ENCODE measurements around the gene VWF. TPM values are rescaled to one million over a fixed set of nuclear protein-coding genes. Genes with fewer than 3 reads are reported as not detected.
"Not testable (repeated sequence)": the region's sequence is repeated elsewhere in the genome, so short reads cannot be mapped to it uniquely, and the experiment has no call there.

VWF gene
- total RNA-seq, 3 donors from 2014 or later = 0.33 to 0.71 (median 0.58) TPM

GRCh38 chr12:6039894-6040601, 84.4 kb downstream of the VWF start:
- H3K4me1 Mint-ChIP-seq (ENCODE audit: low read depth) = peaks cover 2% of the 10 kb centered on the region
- DNase-seq = peak; percentile 29
- peak overlapping the region; percentile 42 for H3K4me3 Mint-ChIP-seq
- peaks cover 7% of the 10 kb centered on the region for H3K27me3 Mint-ChIP-seq (ENCODE audit: low read depth)
- H3K36me3 Mint-ChIP-seq (ENCODE audit: insufficient read depth) = no peaks in the 10 kb centered on the region
- no peaks in the 10 kb centered on the region for H3K9me3 Mint-ChIP-seq
- ATAC-seq = peak; percentile 66 to 79

GRCh38 chr12:6038160-6038559, 86.3 kb downstream of the VWF start:
- no peak overlapping the region for H3K4me3 Mint-ChIP-seq
- DNase-seq (no peak), ATAC-seq (peak; percentile 71 to 78)
- H3K4me1 Mint-ChIP-seq (ENCODE audit: low read depth) = peaks cover 2% of the 10 kb centered on the region
- H3K27me3 Mint-ChIP-seq (ENCODE audit: low read depth) = no peaks in the 10 kb centered on the region
- no peaks in the 10 kb centered on the region for H3K9me3 Mint-ChIP-seq
- no peaks in the 10 kb centered on the region for H3K36me3 Mint-ChIP-seq (ENCODE audit: insufficient read depth)

- Mint-ChIP-seq H3K4me3 (no peak overlapping the region), H3K36me3 (ENCODE audit: insufficient read depth) (no peaks in the 10 kb centered on the region), H3K9me3 (no peaks in the 10 kb centered on the region), H3K4me1 (ENCODE audit: low read depth) (peaks cover 2% of the 10 kb centered on the region), H3K27me3 (ENCODE audit: low read depth) (no peaks in the 10 kb centered on the region)
- no peak for DNase-seq
- ATAC-seq = no peak
Measured at GRCh38 chr12:6037459-6037858, 87.0 kb downstream of the VWF start.

- Mint-ChIP-seq H3K27me3 (ENCODE audit: low read depth) (no peaks in the 10 kb centered on the region), H3K9me3 (no peaks in the 10 kb centered on the region), H3K4me3 (no peak overlapping the region), H3K4me1 (ENCODE audit: low read depth) (peaks cover 2% of the 10 kb centered on the region), H3K36me3 (ENCODE audit: insufficient read depth) (no peaks in the 10 kb centered on the region)
- ATAC-seq = no peak
- DNase-seq = no peak
Measured at GRCh38 chr12:6036509-6036908, 88.0 kb downstream of the VWF start.

GRCh38 chr12:6034596-6034995, 89.9 kb downstream of the VWF start:
- Mint-ChIP-seq H3K36me3 (ENCODE audit: insufficient read depth) (no peaks in the 10 kb centered on the region), H3K27me3 (ENCODE audit: low read depth) (no peaks in the 10 kb centered on the region), H3K4me3 (no peak overlapping the region), H3K9me3 (no peaks in the 10 kb centered on the region), H3K4me1 (ENCODE audit: low read depth) (no peaks in the 10 kb centered on the region)
- ATAC-seq (no peak), DNase-seq (no peak)

- Mint-ChIP-seq H3K4me1 (ENCODE audit: low read depth) (no peaks in the 10 kb centered on the region), H3K27me3 (ENCODE audit: low read depth) (no peaks in the 10 kb centered on the region)
- no peak for ATAC-seq
Measured at GRCh38 chr12:6033546-6033945, 90.9 kb downstream of the VWF start.

GRCh38 chr12:6032726-6033125, 91.7 kb downstream of the VWF start:
- no peaks in the 10 kb centered on the region for H3K36me3 Mint-ChIP-seq (ENCODE audit: insufficient read depth)
- H3K27me3 Mint-ChIP-seq (ENCODE audit: low read depth) = no peaks in the 10 kb centered on the region

More at GRCh38 chr12:6033546-6033945, 90.9 kb downstream of the VWF start:
- Mint-ChIP-seq H3K9me3 (no peaks in the 10 kb centered on the region), H3K4me3 (no peak overlapping the region), H3K36me3 (ENCODE audit: insufficient read depth) (no peaks in the 10 kb centered on the region)
- no peak for DNase-seq

GRCh38 chr12:6031001-6031400, 93.5 kb downstream of the VWF start:
- no peaks in the 10 kb centered on the region for H3K4me1 Mint-ChIP-seq (ENCODE audit: low read depth)
- DNase-seq (no peak), ATAC-seq (no peak)
- no peaks in the 10 kb centered on the region for H3K36me3 Mint-ChIP-seq (ENCODE audit: insufficient read depth)
- no peaks in the 10 kb centered on the region for H3K27me3 Mint-ChIP-seq (ENCODE audit: low read depth)
- H3K9me3 Mint-ChIP-seq = peaks cover 5% of the 10 kb centered on the region
- H3K4me3 Mint-ChIP-seq = no peak overlapping the region

More at GRCh38 chr12:6032726-6033125, 91.7 kb downstream of the VWF start:
- H3K4me1 Mint-ChIP-seq (ENCODE audit: low read depth) = no peaks in the 10 kb centered on the region
- DNase-seq (no peak), ATAC-seq (no peak)
- no peaks in the 10 kb centered on the region for H3K9me3 Mint-ChIP-seq
- H3K4me3 Mint-ChIP-seq = no peak overlapping the region

GRCh38 chr12:6030081-6030480, 94.4 kb downstream of the VWF start:
- no peak overlapping the region for H3K4me3 Mint-ChIP-seq
- DNase-seq = no peak
- peaks cover 5% of the 10 kb centered on the region for H3K9me3 Mint-ChIP-seq
- peaks cover 3% of the 10 kb centered on the region for H3K27me3 Mint-ChIP-seq (ENCODE audit: low read depth)
- no peak for ATAC-seq
- H3K4me1 Mint-ChIP-seq (ENCODE audit: low read depth) = no peaks in the 10 kb centered on the region
- H3K36me3 Mint-ChIP-seq (ENCODE audit: insufficient read depth) = no peaks in the 10 kb centered on the region

- Mint-ChIP-seq H3K36me3 (ENCODE audit: insufficient read depth) (no peaks in the 10 kb centered on the region), H3K4me1 (ENCODE audit: low read depth) (no peaks in the 10 kb centered on the region), H3K9me3 (peaks cover 5% of the 10 kb centered on the region), H3K4me3 (no peak overlapping the region), H3K27me3 (ENCODE audit: low read depth) (peaks cover 5% of the 10 kb centered on the region)
- no peak for DNase-seq
- ATAC-seq = no peak
Measured at GRCh38 chr12:6029401-6029800, 95.1 kb downstream of the VWF start.

- no peak for DNase-seq
- Mint-ChIP-seq H3K4me1 (ENCODE audit: low read depth) (no peaks in the 10 kb centered on the region), H3K4me3 (no peak overlapping the region), H3K27me3 (ENCODE audit: low read depth) (peaks cover 6% of the 10 kb centered on the region), H3K9me3 (peaks cover 5% of the 10 kb centered on the region), H3K36me3 (ENCODE audit: insufficient read depth) (no peaks in the 10 kb centered on the region)
- ATAC-seq = no peak
Measured at GRCh38 chr12:6026998-6027397, 97.5 kb downstream of the VWF start.

- not testable (repeated sequence) for ATAC-seq; H3K36me3 Mint-ChIP-seq (ENCODE audit: insufficient read depth); H3K4me3 Mint-ChIP-seq; H3K9me3 Mint-ChIP-seq; DNase-seq; H3K4me1 Mint-ChIP-seq (ENCODE audit: low read depth)
- peaks cover 11% of the 10 kb centered on the region for H3K27me3 Mint-ChIP-seq (ENCODE audit: low read depth)
Measured at GRCh38 chr12:6025703-6026298, 98.7 kb downstream of the VWF start.

GRCh38 chr12:6024066-6024465, 100.4 kb downstream of the VWF start:
- H3K4me3 Mint-ChIP-seq; H3K36me3 Mint-ChIP-seq (ENCODE audit: insufficient read depth); H3K4me1 Mint-ChIP-seq (ENCODE audit: low read depth); ATAC-seq; DNase-seq; H3K9me3 Mint-ChIP-seq: not testable (repeated sequence)
- H3K27me3 Mint-ChIP-seq (ENCODE audit: low read depth) = peaks cover 11% of the 10 kb centered on the region

- DNase-seq (no peak), ATAC-seq (no peak)
- Mint-ChIP-seq H3K9me3 (no peaks in the 10 kb centered on the region), H3K36me3 (ENCODE audit: insufficient read depth) (no peaks in the 10 kb centered on the region), H3K4me3 (no peak overlapping the region), H3K27me3 (ENCODE audit: low read depth) (peaks cover 10% of the 10 kb centered on the region), H3K4me1 (ENCODE audit: low read depth) (no peaks in the 10 kb centered on the region)
Measured at GRCh38 chr12:6020930-6021329, 103.5 kb downstream of the VWF start.

GRCh38 chr12:6020511-6020910, 104.0 kb downstream of the VWF start:
- not testable (repeated sequence) for ATAC-seq; DNase-seq; H3K9me3 Mint-ChIP-seq; H3K4me3 Mint-ChIP-seq; H3K27me3 Mint-ChIP-seq (ENCODE audit: low read depth); H3K36me3 Mint-ChIP-seq (ENCODE audit: insufficient read depth); H3K4me1 Mint-ChIP-seq (ENCODE audit: low read depth)

Data from activated T-cell treated with anti-CD3 and anti-CD28 coated beads, Interleukin-2, amount 50 U/mL, for 4 hours (primary cell).